Astrocyte (in vitro differentiated cells and primary cell): Measurements from ENCODE around the gene HOXA7.

Experiments
- CTCF ChIP-seq: IDR thresholded peaks from 2 replicates; pipeline ENCODE4 v1.5.1; 2011; ENCODE audit warnings: low read depth, mild to moderate bottlenecking, inconsistent platforms, low read length, moderate library complexity; ENCODE audit not compliant: insufficient read depth
- EZH2 ChIP-seq: IDR thresholded peaks from 2 replicates; pipeline ENCODE4 v1.6.1; 2012; ENCODE audit warnings: mild to moderate bottlenecking, low read length, inconsistent platforms; ENCODE audit not compliant: insufficient read depth

GRCh38 chr7:27148031-27148755 lies 8.3 kb downstream of the HOXA7 start:
- TF ChIP-seq CTCF (no peak), EZH2 (peak; percentile 62)
